Skin of body (tissue), 2 donors: ENCODE measurements around the gene IZUMO1R. TPM values are rescaled to one million over a fixed set of nuclear protein-coding genes. Genes with fewer than 3 reads are reported as not detected.
"Not testable (repeated sequence)": the region's sequence is repeated elsewhere in the genome, so short reads cannot be mapped to it uniquely, and the experiment has no call there.

Source experiments
- DNase-seq: peaks from one replicate; lab custom pipeline; 2025; lab: John Stamatoyannopoulos, UW
- total RNA-seq: library from RNA; depleted of rRNA; stranded (reverse); fragments of >200 nt; gene quantifications from one replicate; pipeline ENCODE4 v1.2.3, GENCODE V29; 2014

IZUMO1R gene
- total RNA-seq, 1 donor from 2014 or later, result not detected

- no peak for DNase-seq
These were observed 21.3 kb downstream of the IZUMO1R start for GRCh38 chr11:94325681-94326080.

DNA sequence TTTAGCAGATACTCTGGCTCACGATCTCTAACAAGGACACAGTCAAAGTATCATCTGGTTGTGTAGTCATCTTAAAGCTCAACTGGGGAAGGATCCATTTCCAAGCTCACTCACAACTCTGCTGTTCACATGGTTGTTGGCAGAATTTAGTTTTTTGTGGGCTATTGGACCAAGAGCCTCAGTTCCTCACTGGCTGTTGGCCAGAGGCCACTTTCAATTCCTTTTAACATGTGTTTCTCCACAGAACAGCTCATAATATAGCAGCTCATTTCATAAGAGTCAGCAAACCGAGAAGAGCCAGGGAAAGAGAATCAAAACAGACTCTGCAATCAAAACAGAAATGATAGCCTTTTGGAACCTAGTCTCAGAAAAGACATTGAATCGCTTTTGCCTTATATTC lies 22.6 kb downstream of the IZUMO1R start:
- no peak for DNase-seq

DNA sequence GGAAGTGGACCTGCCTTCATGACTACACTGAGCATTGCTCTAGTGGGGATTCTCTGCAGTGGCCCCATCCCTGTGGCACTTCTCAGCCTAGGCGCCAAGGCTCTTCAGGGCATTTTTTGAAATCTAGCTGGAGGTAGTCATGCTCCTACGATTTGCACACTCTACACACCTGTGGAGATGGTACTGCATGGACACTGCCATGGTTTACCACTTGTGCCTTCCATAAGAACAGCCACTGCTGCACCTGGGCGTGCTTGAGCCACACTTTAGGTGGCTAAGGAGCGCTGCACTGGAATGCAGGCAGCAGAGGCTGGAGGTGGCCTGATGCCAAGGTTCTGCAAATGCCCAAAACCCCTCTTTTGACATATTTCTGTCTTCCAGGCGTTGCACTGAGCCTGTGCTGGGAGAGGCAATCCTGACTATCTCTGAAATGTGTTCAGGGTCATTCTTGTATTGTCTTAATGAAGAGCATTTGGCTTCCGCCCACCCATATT lies 24.3 kb downstream of the IZUMO1R start:
- no peak for DNase-seq

- no peak for DNase-seq
These were observed 25.1 kb downstream of the IZUMO1R start for GRCh38 chr11:94329501-94329900.

DNA sequence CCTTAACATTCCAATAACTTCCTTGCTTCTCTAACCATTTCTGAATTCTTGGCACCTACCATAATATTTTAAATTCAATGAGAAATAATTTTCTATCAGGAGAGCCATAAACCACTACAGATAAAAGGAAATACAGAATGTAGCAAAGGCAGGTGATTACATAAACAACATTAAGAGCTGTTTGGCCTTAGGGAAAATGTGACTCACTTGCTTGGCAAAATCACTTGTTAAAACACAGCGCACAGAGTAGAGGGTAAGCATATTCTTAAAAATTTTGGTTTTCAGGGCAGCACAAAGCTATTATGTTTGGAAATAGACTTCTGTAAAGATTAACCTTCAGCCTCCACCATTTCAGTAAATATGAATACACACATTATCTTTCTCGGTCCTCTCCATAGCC lies 26.4 kb downstream of the IZUMO1R start:
- no peak for DNase-seq

DNA sequence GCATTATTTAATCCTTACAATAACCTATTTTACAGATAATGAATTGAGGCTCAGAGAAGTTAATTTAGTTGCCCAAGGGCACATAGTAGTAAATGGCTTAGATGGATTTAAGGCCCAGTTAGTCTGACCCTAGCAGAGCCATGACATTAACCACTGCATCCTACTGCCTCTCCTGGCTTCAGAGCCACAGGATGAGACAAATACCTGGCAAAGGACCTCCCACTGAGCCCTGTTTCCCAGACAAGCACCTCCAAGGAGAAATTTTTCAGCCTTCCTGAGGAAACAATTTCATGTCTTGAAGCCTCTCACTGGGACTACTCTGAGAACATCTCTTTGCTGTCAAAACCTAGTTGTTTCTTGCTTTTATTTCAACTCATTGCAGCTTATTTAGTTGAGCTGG lies 28.4 kb downstream of the IZUMO1R start:
- DNase-seq, result no peak

GRCh38 chr11:94336033-94336432 lies 31.7 kb downstream of the IZUMO1R start:
- DNase-seq, result no peak

- no peak for DNase-seq
These were observed 34.3 kb downstream of the IZUMO1R start for GRCh38 chr11:94338651-94339050.

- DNase-seq, result no peak
These were observed 37.9 kb downstream of the IZUMO1R start for GRCh38 chr11:94342250-94342649.

- no peak for DNase-seq
These were observed 39.1 kb downstream of the IZUMO1R start for GRCh38 chr11:94343495-94343894.

- not testable (repeated sequence) for DNase-seq
These were observed 41.9 kb downstream of the IZUMO1R start for GRCh38 chr11:94346311-94346710.

GRCh38 chr11:94350850-94351563 lies 46.6 kb downstream of the IZUMO1R start:
- DNase-seq, result not testable (repeated sequence)

Other genes starting within 250 kb of the IZUMO1R start
- gene PANX1, start 175.7 kb upstream of the IZUMO1R start, total RNA-seq, result 38.8 TPM
- 0.10 TPM for gene GPR83, start 96.8 kb downstream of the IZUMO1R start, total RNA-seq
- gene MRE11, start 189.3 kb downstream of the IZUMO1R start, total RNA-seq, result 24.9 TPM
- gene ANKRD49, start 189.4 kb downstream of the IZUMO1R start, total RNA-seq, result 12.7 TPM
- gene C11orf97, start 207.9 kb downstream of the IZUMO1R start, total RNA-seq, result not detected
- 8.8 TPM for gene FUT4, start 239.3 kb downstream of the IZUMO1R start, total RNA-seq